GM19351 (cell line): ENCODE measurements around the gene SPATS2.
"Not testable (repeated sequence)": the region's sequence is repeated elsewhere in the genome, so short reads cannot be mapped to it uniquely, and the experiment has no call there.

Source experiments
- ATAC-seq: cut with Tn5 transposase; IDR thresholded peaks from one replicate; pipeline ENCODE4 v1.9.1; 2021; ENCODE audit warnings: mild to moderate bottlenecking, moderate library complexity; ENCODE audit not compliant: unreplicated experiment

Gene SPATS2

DNA sequence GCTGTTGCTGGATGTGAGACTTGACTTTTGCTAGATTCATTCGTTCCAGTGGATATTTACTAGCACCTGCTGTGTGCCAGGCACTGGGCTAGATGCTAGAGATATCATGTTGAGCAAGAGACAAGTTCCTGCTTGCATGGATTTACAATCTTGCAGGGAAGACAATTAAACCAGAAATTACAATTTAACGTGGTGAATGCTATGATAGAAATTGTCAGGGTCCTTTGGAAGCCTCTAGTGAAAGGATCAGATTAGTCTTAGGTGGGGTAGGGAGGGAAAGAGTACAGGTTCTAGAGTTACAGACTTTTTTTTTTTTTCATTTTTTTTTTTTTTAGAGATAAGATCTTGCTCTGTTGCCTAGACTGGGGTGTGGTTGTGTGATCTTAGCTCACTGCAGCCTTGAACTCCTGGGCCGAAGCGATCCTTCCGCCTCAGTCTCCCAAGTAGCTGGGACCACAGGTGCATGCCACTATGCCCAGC, 36.7 kb downstream of the SPATS2 start:
- no peak for ATAC-seq

DNA sequence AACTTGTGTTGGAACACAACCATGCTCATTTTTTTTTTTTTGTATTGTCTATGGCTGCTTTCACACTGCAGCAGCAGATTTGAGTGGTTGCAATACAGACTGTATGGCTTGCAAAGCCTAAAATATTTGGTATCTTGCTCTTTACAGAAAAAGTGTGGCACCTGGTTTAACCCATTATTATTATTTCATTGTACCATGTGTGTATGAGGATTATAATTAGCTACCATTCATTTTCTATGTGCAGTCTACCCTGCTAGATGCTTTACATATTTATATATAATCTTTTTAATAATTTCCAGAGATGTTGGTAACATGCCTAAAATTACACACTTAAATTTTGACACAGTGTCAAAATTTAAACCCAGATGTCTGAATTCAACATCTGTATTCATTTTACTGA, 37.7 kb downstream of the SPATS2 start:
- ATAC-seq, result no peak

DNA sequence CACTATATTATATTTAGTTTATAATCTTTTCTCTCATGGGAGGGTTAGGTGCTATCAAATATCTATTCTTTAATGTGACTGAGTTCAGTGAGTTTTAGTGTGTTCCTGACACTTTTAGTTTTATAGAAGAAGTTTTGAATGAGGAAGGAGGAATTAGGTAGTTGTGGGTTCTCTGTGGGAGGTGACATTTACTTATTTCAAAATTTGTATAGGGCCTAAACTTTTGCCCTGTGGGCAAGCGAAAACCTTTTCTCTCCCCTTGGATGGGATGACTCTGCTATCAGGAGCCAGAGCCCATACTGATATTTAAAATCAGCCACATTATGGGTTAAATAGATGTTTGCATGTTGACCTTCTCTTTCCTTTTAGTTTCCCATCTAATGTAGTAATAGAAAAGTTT, 43.6 kb downstream of the SPATS2 start:
- no peak for ATAC-seq

DNA sequence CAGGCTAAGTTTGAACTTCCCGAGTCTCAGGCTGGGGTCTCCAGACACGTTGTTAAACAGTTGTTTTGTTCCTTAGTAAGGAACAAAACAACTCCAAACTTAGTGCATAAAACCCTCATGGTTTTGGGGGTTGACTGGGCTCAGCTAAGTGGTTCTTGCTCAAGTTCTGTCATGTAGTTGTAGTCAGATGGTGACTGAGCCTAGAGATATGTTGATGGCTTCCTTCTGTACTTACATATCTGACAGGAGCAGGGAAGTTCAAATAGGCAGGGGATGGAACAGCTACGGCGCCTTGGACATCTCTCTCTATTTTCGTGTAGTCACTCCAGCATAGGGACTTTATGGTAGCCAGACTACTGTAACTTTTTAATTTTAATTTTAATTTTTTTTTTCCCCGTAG, 45.7 kb downstream of the SPATS2 start:
- ATAC-seq, result no peak

DNA sequence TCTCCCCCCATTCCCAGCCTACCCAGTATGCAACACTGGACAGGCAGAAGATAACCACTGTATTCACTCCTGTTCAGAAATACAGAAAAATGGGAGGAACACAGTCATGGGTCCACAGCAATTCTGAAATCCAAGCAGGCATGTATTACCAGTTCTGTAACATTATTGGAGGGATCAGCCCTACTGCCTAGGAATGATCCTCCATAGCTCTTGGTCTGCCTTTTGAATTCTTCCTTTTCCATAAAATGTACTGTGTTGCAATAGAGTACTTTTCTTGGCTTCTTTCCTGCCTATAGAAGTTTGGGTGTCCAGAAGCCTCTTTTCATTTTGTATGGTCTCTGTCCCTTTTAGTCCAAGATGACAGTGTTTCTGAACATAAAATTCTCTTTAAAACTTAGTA, 46.5 kb downstream of the SPATS2 start:
- ATAC-seq, result no peak

DNA sequence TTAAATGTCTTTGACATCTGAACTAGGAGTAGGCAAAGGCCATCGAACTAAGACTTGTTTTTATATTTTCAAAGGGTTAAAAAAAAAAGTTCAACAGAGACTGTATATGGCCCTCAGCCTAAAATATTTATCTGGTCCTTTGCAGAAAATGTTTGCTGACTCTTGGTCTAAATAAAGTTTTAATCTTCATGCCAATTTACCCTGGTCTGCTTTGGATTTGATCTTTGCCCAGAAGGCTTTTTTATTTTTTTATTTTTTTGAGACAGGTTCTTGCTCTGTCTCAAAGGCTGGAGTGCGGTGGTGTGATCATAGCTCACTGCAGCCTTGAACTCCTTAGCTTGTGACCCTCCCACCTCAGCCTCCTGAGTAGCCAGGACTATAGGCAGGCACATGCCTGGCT, 47.1 kb downstream of the SPATS2 start:
- ATAC-seq, result no peak

DNA sequence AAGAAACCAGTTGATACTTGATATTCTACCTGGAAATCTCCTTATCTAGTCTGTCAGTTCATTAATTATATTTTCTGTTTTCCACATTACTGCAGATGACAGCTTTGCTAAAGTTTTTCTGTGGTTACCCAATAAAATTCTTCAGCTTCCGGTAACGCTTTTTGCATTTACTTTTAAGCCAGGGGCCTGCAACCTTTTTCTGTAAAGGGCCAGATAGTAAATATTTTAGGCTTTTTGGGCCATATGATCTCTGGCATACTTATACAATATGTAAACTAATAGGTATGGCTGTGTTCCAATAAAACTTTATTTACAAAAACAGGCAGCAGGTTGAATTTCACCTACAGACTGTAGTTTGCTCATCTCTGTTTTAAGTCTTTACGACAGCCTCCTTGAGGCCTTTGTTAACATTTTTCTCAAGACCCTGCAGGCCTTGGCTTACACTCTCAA, 48.3 kb downstream of the SPATS2 start:
- ATAC-seq, result no peak

DNA sequence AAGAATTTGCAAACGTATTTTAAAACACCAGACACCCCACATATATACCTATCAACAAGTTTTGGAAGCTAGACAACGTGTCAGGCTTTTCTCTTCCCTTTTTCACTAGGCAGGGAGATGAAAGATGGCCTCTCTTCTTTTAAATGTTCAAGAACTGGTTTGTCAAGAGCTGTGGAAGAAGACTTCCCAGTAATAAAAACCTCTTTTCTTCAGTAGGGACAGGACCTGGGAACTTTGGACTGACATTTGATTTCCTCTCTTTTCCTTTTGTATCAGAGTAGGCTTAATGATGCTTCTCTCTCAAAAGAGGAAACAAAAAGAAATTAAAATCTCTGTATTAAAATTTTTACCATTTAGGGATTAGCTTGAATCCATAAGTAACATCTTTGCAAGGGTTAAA, 49.6 kb downstream of the SPATS2 start:
- no peak for ATAC-seq

DNA sequence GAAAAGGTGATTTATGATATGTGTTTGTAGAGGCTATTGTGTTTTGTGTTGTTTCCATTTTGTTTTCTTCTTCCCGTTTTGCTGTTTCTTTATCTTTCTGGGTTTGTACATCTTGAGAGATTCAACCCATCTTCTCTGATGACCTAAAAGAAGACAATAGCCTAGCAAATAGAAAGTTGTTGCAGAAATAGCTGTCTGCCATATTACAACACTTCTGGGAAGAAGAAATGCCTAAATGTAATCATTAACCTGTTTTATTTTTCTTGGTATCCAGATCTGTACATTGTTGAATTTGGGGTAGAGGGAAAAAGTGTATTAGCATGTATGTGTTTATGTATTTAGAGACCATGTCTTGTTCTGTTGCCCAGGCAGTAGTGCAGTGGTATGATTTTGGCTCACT, 50.3 kb downstream of the SPATS2 start:
- no peak for ATAC-seq

DNA sequence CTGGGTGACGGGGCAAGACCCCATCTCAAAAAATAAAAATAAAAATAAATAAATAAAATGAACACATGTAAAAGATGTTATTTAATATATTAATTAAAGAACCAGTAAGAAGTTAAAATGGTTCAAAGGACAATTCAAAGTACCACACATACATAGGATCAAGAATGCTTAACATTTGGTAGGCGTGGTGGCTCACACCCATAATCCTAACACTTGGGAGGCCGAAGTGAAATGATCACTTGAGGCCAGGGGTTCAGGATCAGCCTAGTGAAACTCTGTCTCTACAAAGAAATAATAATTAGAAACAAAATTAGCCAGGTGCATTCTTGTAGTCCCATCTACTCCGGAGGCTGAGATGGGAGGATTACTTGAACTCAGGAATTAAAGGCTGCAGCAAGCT, 53.3 kb downstream of the SPATS2 start:
- no peak for ATAC-seq

- ATAC-seq, result no peak
These were observed 54.9 kb downstream of the SPATS2 start for GRCh38 chr12:49422114-49422513.

DNA sequence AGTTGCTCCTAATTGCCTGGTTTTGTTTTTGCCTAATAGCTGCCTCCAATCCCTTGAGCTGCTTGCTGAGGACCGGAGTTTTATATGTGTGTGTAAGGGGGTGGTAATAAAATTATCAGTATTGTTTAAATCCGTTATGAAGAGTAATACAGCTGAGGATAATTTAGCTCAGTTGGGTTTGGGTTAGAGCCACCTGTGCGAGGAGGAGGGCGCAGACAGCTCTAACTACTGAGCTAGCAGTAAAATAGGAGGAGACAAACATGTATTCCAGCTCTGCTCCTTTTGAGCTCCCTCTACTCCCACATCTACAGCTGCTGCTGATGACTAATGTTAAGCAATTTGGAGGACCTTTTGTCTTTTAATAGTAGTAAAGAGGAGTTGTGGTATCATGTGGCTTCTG, 61.5 kb downstream of the SPATS2 start:
- no peak for ATAC-seq

DNA sequence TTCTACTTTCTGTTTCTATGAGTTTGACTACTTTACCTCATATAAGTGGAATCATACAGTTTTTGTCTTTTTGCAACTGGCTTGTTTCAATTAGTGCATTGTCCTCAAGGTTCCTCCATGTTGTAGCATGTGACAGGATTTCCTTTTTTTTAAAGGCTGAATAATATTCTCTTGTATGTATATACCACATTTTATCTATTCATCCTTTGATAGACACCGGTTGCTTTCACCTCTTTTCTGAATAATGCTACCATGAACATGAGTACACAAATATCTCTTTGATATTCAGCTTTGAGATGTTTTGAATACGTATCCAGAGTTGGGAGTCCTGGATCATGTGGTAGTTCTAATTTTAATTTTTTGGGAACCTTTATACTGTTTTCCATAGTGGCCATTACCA, 65.4 kb downstream of the SPATS2 start:
- no peak for ATAC-seq

DNA sequence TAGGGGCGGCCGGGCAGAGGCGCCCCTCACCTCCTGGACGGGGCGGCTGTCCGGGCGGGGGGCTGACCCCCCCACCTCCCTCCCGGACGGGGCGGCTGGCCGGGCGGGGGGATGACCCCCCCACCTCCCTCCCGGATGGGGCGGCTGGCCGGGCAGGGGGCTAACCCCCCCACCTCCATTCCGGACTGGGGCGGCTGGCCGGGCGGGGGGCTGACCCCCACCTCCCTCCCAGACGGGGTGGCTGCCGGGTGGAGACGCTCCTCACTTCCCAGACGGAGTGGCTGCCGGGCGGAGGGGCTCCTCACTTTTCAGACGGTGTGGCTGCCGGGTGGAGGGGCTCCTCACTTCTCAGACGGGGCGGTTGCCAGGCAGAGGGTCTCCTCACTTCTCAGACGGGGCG, 69.5 kb downstream of the SPATS2 start:
- not testable (repeated sequence) for ATAC-seq

DNA sequence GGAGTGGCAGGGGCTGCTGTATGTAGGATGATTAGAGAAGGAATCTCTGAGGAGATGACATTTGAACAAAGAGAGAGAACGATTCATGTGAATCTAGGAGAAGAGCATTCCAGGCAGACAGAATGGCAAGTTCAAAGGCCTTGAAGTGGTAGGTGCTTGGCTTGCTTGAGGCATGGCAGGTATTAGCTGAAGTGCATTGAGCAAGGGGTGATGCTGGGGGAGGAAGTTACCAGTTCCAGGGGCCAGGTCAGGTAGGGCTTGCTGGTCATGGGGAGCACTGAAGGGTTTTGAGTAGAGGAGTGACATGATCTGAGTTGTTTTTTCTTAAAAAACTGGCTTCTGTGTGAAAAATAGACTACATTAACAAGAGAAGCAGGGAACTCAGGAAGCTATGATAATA, 71.8 kb downstream of the SPATS2 start:
- no peak for ATAC-seq

GRCh38 chr12:49440035-49440434, 72.8 kb downstream of the SPATS2 start:
- ATAC-seq, result no peak

- ATAC-seq, result no peak
These were observed 75.7 kb downstream of the SPATS2 start for GRCh38 chr12:49442915-49443314.

DNA sequence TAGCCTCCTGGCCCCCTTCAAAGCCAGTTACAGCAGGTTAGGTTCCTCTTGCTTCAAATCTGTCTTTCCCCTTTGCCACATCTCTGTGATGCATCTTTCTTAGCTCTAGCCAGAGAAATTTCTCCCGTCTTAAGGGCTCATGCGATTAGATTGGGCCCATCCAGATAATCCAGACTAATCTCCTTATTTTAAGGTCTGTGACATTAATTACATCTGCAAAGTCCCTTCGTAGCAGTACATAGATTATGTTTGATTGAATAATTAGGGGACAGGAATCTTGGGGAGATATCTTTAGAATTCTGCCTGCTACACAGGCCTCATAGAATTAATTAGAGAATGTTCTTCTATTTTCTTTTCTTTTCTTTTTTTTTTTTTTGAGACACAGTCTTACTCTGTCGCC, 79.3 kb downstream of the SPATS2 start:
- no peak for ATAC-seq

DNA sequence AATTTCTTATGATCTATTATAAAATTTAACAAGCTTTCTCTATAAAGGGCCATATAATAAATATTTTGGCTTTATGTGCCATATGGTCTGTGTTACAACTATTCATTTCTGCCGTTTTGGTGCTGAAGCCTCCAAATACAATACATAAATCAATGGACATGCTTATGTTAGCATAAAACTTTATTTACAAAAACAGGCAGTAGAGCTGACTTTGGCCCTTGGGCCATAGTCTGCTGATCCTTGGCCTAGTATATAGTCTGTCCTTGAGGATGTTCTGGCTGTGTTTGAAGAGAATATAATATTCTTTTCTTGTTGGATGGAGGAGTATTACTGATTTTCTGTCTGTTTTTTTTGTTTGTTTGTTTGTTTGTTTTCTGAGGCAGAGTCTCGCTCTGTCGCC, 81.6 kb downstream of the SPATS2 start:
- no peak for ATAC-seq

DNA sequence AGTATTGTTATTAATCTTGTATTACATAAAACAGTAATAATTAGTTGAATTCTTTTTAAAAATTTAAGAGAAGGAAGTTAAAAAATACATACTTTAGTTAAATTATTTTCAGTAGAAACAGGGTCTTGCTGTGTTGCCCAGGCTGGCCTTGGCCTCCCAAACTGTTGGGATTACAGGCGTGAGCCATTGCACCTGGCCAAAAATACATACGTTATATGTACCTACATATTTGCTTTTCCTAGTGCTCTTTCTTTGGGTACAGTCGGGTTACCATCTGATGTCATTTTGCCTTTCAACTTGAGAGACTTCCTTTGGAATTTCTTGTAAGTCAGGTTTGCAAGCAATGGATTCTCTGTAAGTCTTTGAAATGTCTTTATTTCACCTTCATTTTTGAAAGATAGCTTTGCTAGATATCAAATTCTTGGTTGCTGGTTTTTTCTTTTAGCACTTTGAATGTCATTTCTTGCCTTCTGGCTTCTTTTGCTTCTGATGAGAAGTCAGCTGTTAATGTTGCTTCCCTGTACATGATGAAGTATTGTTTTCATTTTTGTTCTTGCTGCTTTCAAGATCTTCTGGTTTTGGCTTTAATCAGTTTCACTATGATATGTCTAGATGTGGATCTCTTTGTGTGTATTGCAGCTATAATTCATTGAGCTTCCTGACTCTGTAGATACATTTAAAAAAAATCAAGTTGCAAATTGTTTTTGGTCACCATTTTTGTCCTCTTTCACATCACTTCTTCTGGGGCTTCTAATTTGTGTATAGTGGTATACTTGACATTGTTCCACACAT, 84.4 kb downstream of the SPATS2 start:
- ATAC-seq, result no peak

GRCh38 chr12:49455501-49455900, 88.2 kb downstream of the SPATS2 start:
- no peak for ATAC-seq

GRCh38 chr12:49456131-49456679, 88.9 kb downstream of the SPATS2 start:
- ATAC-seq, result no peak

DNA sequence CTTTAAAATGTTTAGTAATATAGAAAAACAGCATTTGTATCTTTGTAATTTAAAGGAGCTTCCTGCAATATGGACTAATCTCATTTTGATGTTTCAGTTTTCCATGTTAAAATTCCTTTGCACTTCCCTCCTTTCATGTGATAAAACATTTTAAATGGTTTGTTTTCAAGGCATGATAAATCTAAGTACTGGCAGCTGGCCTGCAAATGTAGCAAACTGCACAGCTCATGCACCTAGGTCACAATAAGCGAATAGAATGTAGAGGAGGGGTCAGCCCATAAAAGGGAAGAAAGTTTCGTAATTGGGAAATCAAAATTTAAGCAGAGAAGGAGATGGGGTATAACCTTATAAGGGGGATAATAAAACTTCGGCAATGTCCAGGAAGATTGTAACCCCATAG, 91.6 kb downstream of the SPATS2 start:
- ATAC-seq, result no peak
